Measurements from ENCODE around the gene ATXN7L3.

The ATXN7L3 gene

GRCh38 chr17:44188576-44189403 is 10.9 kb downstream of the ATXN7L3 start:
- no peaks in the 10 kb centered on the region for H3K9me3 ChIP-seq (ENCODE audit: control insufficient read depth in 1 of 2, low read length in 2 of 2)
- no peaks in the 10 kb centered on the region for H3K27me3 ChIP-seq (ENCODE audit: control insufficient read depth in 1 of 2, insufficient read depth in 2 of 2, low read length in 2 of 2)
- H3K4me1 ChIP-seq (ENCODE audit: control insufficient read depth in 1 of 2, insufficient read depth in 2 of 2, low read length in 2 of 2), result peaks cover 26 to 38% of the 10 kb centered on the region in 2 donors
- no peak overlapping the region for H3K4me3 ChIP-seq (ENCODE audit: low read depth in 1 of 2, low read length in 2 of 2)
- H3K36me3 ChIP-seq (ENCODE audit: control insufficient read depth in 1 of 2, insufficient read depth in 2 of 2, low read length in 2 of 2), result peaks cover 13 to 24% of the 10 kb centered on the region in 2 donors
- H3K9ac ChIP-seq (ENCODE audit: low read depth in 1 of 2, low read length in 2 of 2), result no peak overlapping the region
- no peak overlapping the region for H3K27ac ChIP-seq (ENCODE audit: low read depth, low read length)

GRCh38 chr17:44187131-44187899 is 12.4 kb downstream of the ATXN7L3 start:
- no peaks in the 10 kb centered on the region for H3K27me3 ChIP-seq (ENCODE audit: control insufficient read depth in 1 of 2, insufficient read depth in 2 of 2, low read length in 2 of 2)
- H3K4me3 ChIP-seq (ENCODE audit: low read depth in 1 of 2, low read length in 2 of 2), result peak overlapping the region; percentile 89 to 95
- H3K9ac ChIP-seq (ENCODE audit: low read depth in 1 of 2, low read length in 2 of 2), result peak overlapping the region; percentile 97 to 99
- peaks cover 13 to 21% of the 10 kb centered on the region in 2 donors for H3K36me3 ChIP-seq (ENCODE audit: control insufficient read depth in 1 of 2, insufficient read depth in 2 of 2, low read length in 2 of 2)
- H3K4me1 ChIP-seq (ENCODE audit: control insufficient read depth in 1 of 2, insufficient read depth in 2 of 2, low read length in 2 of 2), result peaks cover 16 to 31% of the 10 kb centered on the region in 2 donors
- H3K9me3 ChIP-seq (ENCODE audit: control insufficient read depth in 1 of 2, low read length in 2 of 2), result no peaks in the 10 kb centered on the region
- peak overlapping the region; percentile 91 for H3K27ac ChIP-seq (ENCODE audit: low read depth, low read length)

- Histone ChIP-seq H3K4me3 (ENCODE audit: low read depth in 1 of 2, low read length in 2 of 2) (peak within 1 kb of the TSS; percentile 90 to 95), H3K36me3 (ENCODE audit: control insufficient read depth in 1 of 2, insufficient read depth in 2 of 2, low read length in 2 of 2) (peaks cover 13 to 29% of the 10 kb centered on the region in 2 donors), H3K9ac (ENCODE audit: low read depth in 1 of 2, low read length in 2 of 2) (peak within 1 kb of the TSS; percentile 97 to 99), H3K4me1 (ENCODE audit: control insufficient read depth in 1 of 2, insufficient read depth in 2 of 2, low read length in 2 of 2) (peaks cover 13 to 26% of the 10 kb centered on the region in 2 donors), H3K27ac (ENCODE audit: low read depth, low read length) (peak within 1 kb of the TSS; percentile 91), H3K27me3 (ENCODE audit: control insufficient read depth in 1 of 2, insufficient read depth in 2 of 2, low read length in 2 of 2) (no peaks in the 10 kb centered on the region), H3K9me3 (ENCODE audit: control insufficient read depth in 1 of 2, low read length in 2 of 2) (no peaks in the 10 kb centered on the region)
Observed at GRCh38 chr17:44186307-44187130, 13.2 kb downstream of the ATXN7L3 start, which contains the start of gene TMUB2. TMUB2 (plus strand) TSS chr17:44186972; CDS start chr17:44187709, 737 bp downstream.

- Histone ChIP-seq H3K36me3 (ENCODE audit: control insufficient read depth in 1 of 2, insufficient read depth in 2 of 2, low read length in 2 of 2) (peaks cover 8 to 18% of the 10 kb centered on the region in 2 donors), H3K9me3 (ENCODE audit: control insufficient read depth in 1 of 2, low read length in 2 of 2) (no peaks in the 10 kb centered on the region), H3K27ac (ENCODE audit: low read depth, low read length) (no peak overlapping the region), H3K4me3 (ENCODE audit: low read depth in 1 of 2, low read length in 2 of 2) (no peak overlapping the region), H3K9ac (ENCODE audit: low read depth in 1 of 2, low read length in 2 of 2) (no peak overlapping the region), H3K4me1 (ENCODE audit: control insufficient read depth in 1 of 2, insufficient read depth in 2 of 2, low read length in 2 of 2) (peaks cover 13 to 26% of the 10 kb centered on the region in 2 donors), H3K27me3 (ENCODE audit: control insufficient read depth in 1 of 2, insufficient read depth in 2 of 2, low read length in 2 of 2) (no peaks in the 10 kb centered on the region)
Observed at GRCh38 chr17:44184212-44184810, 15.4 kb downstream of the ATXN7L3 start.

GRCh38 chr17:44183024-44183423 is 16.7 kb downstream of the ATXN7L3 start:
- Histone ChIP-seq H3K27ac (ENCODE audit: low read depth, low read length) (no peak overlapping the region), H3K9ac (ENCODE audit: low read depth in 1 of 2, low read length in 2 of 2) (no peak overlapping the region), H3K36me3 (ENCODE audit: control insufficient read depth in 1 of 2, insufficient read depth in 2 of 2, low read length in 2 of 2) (peaks cover 0 to 21% of the 10 kb centered on the region in 2 donors), H3K9me3 (ENCODE audit: control insufficient read depth in 1 of 2, low read length in 2 of 2) (no peaks in the 10 kb centered on the region), H3K27me3 (ENCODE audit: control insufficient read depth in 1 of 2, insufficient read depth in 2 of 2, low read length in 2 of 2) (no peaks in the 10 kb centered on the region), H3K4me1 (ENCODE audit: control insufficient read depth in 1 of 2, insufficient read depth in 2 of 2, low read length in 2 of 2) (peaks cover 6 to 18% of the 10 kb centered on the region in 2 donors), H3K4me3 (ENCODE audit: low read depth in 1 of 2, low read length in 2 of 2) (no peak overlapping the region)

GRCh38 chr17:44178133-44178532 is 21.6 kb downstream of the ATXN7L3 start:
- no peak overlapping the region for H3K4me3 ChIP-seq (ENCODE audit: low read depth in 1 of 2, low read length in 2 of 2)
- H3K27me3 ChIP-seq (ENCODE audit: control insufficient read depth in 1 of 2, insufficient read depth in 2 of 2, low read length in 2 of 2), result no peaks in the 10 kb centered on the region
- no peak overlapping the region for H3K27ac ChIP-seq (ENCODE audit: low read depth, low read length)
- H3K9ac ChIP-seq (ENCODE audit: low read depth in 1 of 2, low read length in 2 of 2), result no peak overlapping the region
- H3K9me3 ChIP-seq (ENCODE audit: control insufficient read depth in 1 of 2, low read length in 2 of 2), result no peaks in the 10 kb centered on the region
- H3K4me1 ChIP-seq (ENCODE audit: control insufficient read depth in 1 of 2, insufficient read depth in 2 of 2, low read length in 2 of 2), result no peaks in the 10 kb centered on the region
- H3K36me3 ChIP-seq (ENCODE audit: control insufficient read depth in 1 of 2, insufficient read depth in 2 of 2, low read length in 2 of 2), result peaks cover 6 to 31% of the 10 kb centered on the region in 2 donors

GRCh38 chr17:44177640-44178039 is 22.0 kb downstream of the ATXN7L3 start:
- no peaks in the 10 kb centered on the region for H3K4me1 ChIP-seq (ENCODE audit: control insufficient read depth in 1 of 2, insufficient read depth in 2 of 2, low read length in 2 of 2)
- H3K27me3 ChIP-seq (ENCODE audit: control insufficient read depth in 1 of 2, insufficient read depth in 2 of 2, low read length in 2 of 2), result no peaks in the 10 kb centered on the region
- no peaks in the 10 kb centered on the region for H3K9me3 ChIP-seq (ENCODE audit: control insufficient read depth in 1 of 2, low read length in 2 of 2)
- no peak overlapping the region for H3K27ac ChIP-seq (ENCODE audit: low read depth, low read length)
- no peak overlapping the region for H3K9ac ChIP-seq (ENCODE audit: low read depth in 1 of 2, low read length in 2 of 2)
- H3K36me3 ChIP-seq (ENCODE audit: control insufficient read depth in 1 of 2, insufficient read depth in 2 of 2, low read length in 2 of 2), result peaks cover 6 to 31% of the 10 kb centered on the region in 2 donors
- no peak overlapping the region for H3K4me3 ChIP-seq (ENCODE audit: low read depth in 1 of 2, low read length in 2 of 2)

- Histone ChIP-seq H3K27me3 (ENCODE audit: control insufficient read depth in 1 of 2, insufficient read depth in 2 of 2, low read length in 2 of 2) (no peaks in the 10 kb centered on the region), H3K9me3 (ENCODE audit: control insufficient read depth in 1 of 2, low read length in 2 of 2) (no peaks in the 10 kb centered on the region), H3K36me3 (ENCODE audit: control insufficient read depth in 1 of 2, insufficient read depth in 2 of 2, low read length in 2 of 2) (peaks cover 6 to 25% of the 10 kb centered on the region in 2 donors), H3K27ac (ENCODE audit: low read depth, low read length) (no peak overlapping the region), H3K4me3 (ENCODE audit: low read depth in 1 of 2, low read length in 2 of 2) (no peak overlapping the region), H3K4me1 (ENCODE audit: control insufficient read depth in 1 of 2, insufficient read depth in 2 of 2, low read length in 2 of 2) (no peaks in the 10 kb centered on the region), H3K9ac (ENCODE audit: low read depth in 1 of 2, low read length in 2 of 2) (no peak overlapping the region)
Observed at GRCh38 chr17:44176671-44177501, 22.8 kb downstream of the ATXN7L3 start.

- Histone ChIP-seq H3K36me3 (ENCODE audit: control insufficient read depth in 1 of 2, insufficient read depth in 2 of 2, low read length in 2 of 2) (peaks cover 6 to 20% of the 10 kb centered on the region in 2 donors), H3K4me3 (ENCODE audit: low read depth in 1 of 2, low read length in 2 of 2) (no peak overlapping the region), H3K9me3 (ENCODE audit: control insufficient read depth in 1 of 2, low read length in 2 of 2) (no peaks in the 10 kb centered on the region)
Observed at GRCh38 chr17:44176257-44176656, 23.4 kb downstream of the ATXN7L3 start.

More at GRCh38 chr17:44176257-44176656, 23.4 kb downstream of the ATXN7L3 start:
- no peak overlapping the region for H3K9ac ChIP-seq (ENCODE audit: low read depth in 1 of 2, low read length in 2 of 2)
- H3K27ac ChIP-seq (ENCODE audit: low read depth, low read length), result no peak overlapping the region
- H3K4me1 ChIP-seq (ENCODE audit: control insufficient read depth in 1 of 2, insufficient read depth in 2 of 2, low read length in 2 of 2), result no peaks in the 10 kb centered on the region
- H3K27me3 ChIP-seq (ENCODE audit: control insufficient read depth in 1 of 2, insufficient read depth in 2 of 2, low read length in 2 of 2), result no peaks in the 10 kb centered on the region
